ENCODE data around the gene TMCC1.
"Not testable (repeated sequence)": the region's sequence is repeated elsewhere in the genome, so short reads cannot be mapped to it uniquely, and the experiment has no call there.

TMCC1 gene

DNA sequence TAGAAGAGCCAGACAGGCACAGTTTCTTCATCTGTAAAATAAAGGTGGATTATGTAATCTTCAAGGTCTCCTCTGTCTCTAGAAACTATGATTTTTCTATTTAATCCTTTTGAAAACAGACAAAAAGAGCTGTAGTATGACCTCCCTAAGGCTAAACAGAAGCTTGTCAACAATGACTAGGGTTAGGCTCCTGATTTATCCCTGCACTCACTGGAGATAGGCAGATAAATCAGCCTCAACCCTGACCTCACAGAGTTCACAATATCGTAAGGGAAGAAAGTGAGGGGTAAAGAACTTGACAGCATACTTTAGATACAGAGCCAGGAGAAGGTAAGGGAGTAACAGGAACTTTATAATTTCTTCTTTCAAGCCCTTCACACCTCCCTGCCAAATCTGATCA, 124.8 kb downstream of the TMCC1 start:
- DNase-seq: no peak

DNA sequence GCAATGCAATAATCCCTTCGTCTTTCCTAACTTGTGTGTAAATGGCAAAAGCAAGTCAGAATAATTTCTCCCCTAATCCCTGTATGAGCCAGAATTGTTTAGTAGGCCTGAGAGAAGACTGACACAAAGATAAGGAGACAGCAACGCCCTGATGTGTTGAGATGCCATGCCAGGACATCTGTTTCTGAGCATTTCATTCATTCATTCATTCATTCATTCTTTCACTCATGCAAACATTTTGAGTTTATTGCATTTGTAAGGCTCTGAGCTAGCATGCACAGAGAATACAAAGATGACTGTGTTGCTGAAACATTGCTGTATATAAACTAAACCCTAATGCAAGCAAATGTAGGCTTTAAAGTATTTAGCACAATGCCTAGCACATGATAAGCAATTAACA, 127.4 kb downstream of the TMCC1 start:
- no peak for DNase-seq

GRCh38 chr3:129764090-129764489, 129.4 kb downstream of the TMCC1 start:
- DNase-seq: no peak

DNA sequence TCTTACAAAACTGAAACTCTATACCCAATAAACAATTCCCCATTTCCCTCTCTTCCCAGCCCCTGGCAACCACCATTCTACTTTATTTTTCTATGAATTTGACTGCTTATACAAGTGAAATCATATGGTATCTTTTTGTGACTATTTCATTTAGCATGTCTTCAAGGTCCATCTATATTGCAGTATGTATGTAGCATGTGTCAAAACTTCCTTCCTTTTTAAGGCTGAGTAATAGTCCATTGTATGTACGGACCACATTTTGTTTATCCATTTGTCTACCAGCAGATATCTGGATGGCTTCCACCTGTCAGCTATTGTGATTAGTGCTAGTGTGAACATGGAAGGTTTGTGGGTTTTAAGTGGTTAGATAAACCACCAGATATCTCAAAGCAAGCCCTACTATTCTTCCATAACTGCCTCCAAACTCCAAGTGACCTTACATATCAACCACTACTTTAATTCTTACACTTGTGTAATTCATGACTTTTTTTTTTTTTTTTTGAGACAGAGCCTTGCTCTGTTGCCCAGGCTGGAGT, 134.7 kb downstream of the TMCC1 start:
- DNase-seq: no peak

- DNase-seq: no peak
These were observed 135.2 kb downstream of the TMCC1 start for GRCh38 chr3:129758306-129758705.

- no peak for DNase-seq
These were observed 136.6 kb downstream of the TMCC1 start for GRCh38 chr3:129756871-129757270.

GRCh38 chr3:129751105-129751504, 142.4 kb downstream of the TMCC1 start:
- not testable (repeated sequence) for DNase-seq

- no peak for DNase-seq
These were observed 143.8 kb downstream of the TMCC1 start for GRCh38 chr3:129749692-129750091.

- no peak for DNase-seq
These were observed 145.5 kb downstream of the TMCC1 start for GRCh38 chr3:129747992-129748391.

DNA sequence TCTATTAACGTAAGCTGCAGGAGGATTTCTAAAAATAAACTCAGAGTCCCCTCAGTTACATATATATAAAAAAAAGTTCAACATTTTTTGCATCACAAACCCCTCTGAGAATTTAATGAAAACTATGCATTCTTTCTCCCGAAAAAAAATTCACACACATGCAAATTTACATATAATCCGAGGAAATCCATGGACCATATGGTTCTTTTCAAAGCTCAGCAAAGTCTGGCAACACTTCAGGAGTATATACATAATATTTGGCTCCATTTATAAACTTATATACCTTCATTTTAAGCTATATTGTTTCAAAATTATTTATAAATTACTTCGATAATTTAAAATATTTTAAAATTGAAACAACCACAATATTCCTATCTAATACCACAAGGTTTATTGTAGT, 146.4 kb downstream of the TMCC1 start:
- no peak for DNase-seq

- no peak for DNase-seq
These were observed 146.9 kb downstream of the TMCC1 start for GRCh38 chr3:129746629-129747028.

DNA sequence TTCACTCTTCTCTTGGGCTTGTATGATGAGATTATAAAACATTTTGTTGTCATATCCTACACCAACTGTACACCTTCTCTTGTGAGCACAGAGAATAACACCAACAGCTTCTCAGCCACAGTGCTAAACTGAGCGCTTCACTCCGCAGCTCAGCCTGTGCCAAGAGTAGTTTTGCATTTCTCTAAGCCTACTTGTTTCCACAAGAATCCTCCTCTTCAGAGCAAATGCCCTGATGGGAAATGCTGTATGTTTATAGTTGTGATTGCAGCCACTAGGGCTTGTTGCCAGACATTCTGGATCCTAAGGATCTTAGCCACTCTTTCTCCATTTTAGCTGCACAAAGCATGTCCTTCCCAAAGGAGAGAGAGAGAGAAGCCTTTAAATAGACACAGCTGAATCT, 148.3 kb downstream of the TMCC1 start:
- no peak for DNase-seq

- DNase-seq: no peak
These were observed 151.7 kb downstream of the TMCC1 start for GRCh38 chr3:129741794-129742193.

GRCh38 chr3:129740090-129740489, 153.4 kb downstream of the TMCC1 start:
- no peak for DNase-seq

GRCh38 chr3:129739634-129740033, 153.9 kb downstream of the TMCC1 start:
- DNase-seq: no peak

GRCh38 chr3:129738172-129738571, 155.3 kb downstream of the TMCC1 start:
- DNase-seq: no peak

- no peak for DNase-seq
These were observed 157.4 kb downstream of the TMCC1 start for GRCh38 chr3:129736070-129736469.

DNA sequence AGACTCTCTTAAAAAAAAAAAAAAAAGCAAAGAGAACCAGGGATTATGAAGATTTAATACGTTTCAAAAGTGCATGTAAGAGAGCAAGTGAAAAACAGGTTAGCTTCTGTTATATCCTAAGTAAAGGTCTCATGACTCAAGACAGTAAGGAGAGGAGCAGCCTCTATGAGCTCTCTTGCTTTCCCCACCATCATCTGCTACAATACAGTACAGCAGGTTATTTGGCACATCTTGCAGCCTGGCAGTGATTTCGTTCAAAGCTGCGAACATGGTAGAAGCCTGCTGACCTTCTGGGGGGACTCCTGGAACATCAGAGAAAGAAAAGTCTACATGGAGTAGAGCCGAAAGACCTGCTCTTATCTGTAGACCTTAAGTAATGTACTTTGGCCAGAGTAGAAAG, 157.9 kb downstream of the TMCC1 start:
- no peak for DNase-seq

DNA sequence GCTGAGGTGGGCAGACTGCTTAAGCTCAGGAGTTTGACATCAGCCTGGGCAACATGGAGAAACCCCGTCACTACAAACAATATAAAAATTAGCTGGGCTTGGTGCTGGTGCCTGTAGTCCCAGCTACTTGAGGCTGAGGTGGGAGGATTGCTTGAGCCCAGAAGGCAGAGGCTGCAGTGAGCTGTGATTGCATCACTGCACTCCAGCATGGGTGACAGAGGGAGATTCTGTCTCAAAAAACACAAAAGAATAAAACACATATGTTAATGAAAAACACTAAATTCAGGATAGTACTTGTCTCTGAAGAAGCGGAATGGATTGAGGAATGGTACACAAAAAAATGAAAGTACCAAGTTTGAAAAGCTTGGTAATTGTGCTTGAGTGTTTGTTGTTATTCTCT, 159.1 kb downstream of the TMCC1 start:
- no peak for DNase-seq

GRCh38 chr3:129732200-129732876, 161.2 kb downstream of the TMCC1 start:
- no peak for DNase-seq

DNA sequence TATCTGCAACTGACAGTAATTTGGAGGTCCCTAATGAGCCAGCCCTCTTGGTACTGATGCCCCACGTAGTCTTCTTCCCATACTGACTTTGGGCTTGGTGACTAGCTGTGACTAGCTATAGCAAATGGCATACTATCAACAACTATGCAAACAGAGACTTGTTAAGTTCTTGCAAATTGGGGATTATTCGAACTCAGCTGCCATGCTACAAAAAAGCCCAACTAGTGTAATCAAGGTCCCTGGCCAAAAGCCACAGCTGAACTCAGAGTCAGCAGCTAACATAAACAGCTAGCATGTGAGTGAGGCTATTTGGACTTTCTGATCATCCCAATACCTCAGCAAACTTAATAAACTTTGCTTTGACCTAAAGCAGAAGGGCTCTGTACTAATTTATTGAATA, 165.8 kb downstream of the TMCC1 start:
- DNase-seq: no peak

DNA sequence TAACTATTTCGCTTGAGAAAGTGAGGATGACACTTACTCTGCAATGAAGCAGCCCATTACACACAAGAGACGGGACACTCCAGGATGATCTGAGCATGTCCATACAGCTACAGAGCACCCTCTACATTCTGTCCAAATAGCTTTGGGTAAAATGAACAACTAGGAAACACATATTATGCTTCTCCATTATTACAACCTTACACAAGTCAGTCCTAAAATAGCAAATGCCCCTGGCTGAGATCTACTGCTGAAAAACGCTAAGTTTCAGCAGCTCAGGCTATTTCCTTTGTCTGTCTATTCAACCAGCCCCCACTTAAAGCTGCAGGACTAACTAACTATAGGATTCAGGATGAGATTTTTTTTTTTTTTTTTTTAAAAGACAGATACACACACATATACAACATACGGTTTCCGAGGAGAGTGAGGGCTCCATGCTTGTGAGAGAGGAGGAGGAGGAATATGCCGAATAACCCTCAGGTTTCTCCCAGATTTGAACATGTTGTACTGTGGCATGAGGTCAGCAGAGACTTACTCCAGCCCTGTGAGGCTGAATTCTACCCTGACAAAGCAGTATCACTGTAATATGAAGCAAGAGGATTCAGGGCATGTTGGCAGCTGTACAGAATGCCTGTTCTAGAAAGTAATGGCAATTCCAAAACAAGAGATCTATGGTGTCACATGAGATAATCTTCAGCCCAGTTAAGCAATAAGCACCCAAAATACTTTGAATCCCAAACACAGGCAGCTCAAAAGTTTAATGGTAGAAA, 169.8 kb downstream of the TMCC1 start:
- no peak for DNase-seq

DNA sequence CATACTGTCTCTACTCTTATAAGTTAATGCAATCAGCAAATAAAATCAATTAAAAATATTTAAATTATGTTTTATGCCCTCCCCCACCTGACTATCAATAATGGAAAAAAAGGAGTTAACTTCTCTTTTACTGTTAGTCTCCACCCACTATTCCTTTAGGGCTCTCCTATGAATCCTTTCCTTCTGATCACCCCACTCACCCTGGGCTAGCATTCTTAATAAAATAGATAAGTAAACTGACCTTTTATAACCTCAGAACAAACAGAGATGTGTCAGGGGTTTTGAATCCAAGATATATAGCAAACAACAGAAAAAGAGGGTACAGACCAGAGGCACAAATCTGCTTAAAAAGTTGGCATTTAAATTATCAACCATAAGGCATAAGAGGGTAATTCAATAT, 171.0 kb downstream of the TMCC1 start:
- DNase-seq: no peak

DNA sequence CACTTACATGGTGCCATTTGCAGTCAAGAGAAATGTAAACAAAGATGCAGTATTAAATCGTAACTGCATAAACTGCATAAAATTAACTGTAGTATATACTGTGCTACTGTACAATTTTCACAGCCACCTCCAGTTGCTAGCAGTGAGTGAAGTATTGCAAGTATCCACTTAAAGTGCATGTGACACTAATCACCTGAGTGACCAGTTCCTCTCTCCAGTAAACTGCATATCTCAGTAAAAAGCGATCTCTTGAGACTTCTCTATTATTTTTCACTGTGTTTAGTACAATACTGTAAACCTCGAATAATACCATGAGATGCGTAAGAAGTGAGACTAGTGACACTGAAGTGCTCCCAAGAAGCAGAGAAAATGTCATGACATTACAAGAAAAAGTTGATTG, 175.3 kb downstream of the TMCC1 start:
- no peak for DNase-seq
